Gastroesophageal sphincter (tissue), 4 donors: ENCODE results near the gene PDAP1. TPM values are rescaled to one million over a fixed set of nuclear protein-coding genes. Genes with fewer than 3 reads are reported as not detected.
"Not testable (repeated sequence)": the region's sequence is repeated elsewhere in the genome, so short reads cannot be mapped to it uniquely, and the experiment has no call there.

Source experiments
- ATAC-seq: fragments of 150-250 bp; one replicate; pipeline ENCODE4 v1.9.1; 2016; ENCODE audit warnings: mild to moderate bottlenecking, moderate library complexity
- H3K27ac ChIP-seq, 4 donors: fragments of 200-600 bp; sonication (generic) in 3 of 4; 1 replicate in 3 of 4; 2 replicates in 1 of 4; pipeline ENCODE4 v1.5.1; 2016 to 2019
- H3K27me3 ChIP-seq: fragments of 200-600 bp; sonication (generic); one replicate; pipeline ENCODE4 v1.5.1; 2019
- H3K36me3 ChIP-seq, 2 donors: fragments of 200-600 bp; sonication (generic); one replicate each; pipeline ENCODE4 v1.5.1; 2019; ENCODE audit warnings: control low read depth in 1 of 2
- H3K4me1 ChIP-seq, 3 donors: fragments of 200-600 bp; sonication (generic); 1 replicate in 2 of 3; 2 replicates in 1 of 3; pipeline ENCODE4 v1.5.1; 2016 to 2019; ENCODE audit warnings: control low read depth in 2 of 3
- H3K4me3 ChIP-seq, 2 donors: fragments of 200-600 bp; sonication (generic); one replicate each; pipeline ENCODE4 v1.5.1; 2019; ENCODE audit warnings: mild to moderate bottlenecking in 1 of 2, moderate library complexity in 1 of 2
- H3K9me3 ChIP-seq, 3 donors: fragments of 200-600 bp; sonication (generic); one replicate each; pipeline ENCODE4 v1.5.1; 2017 to 2019; ENCODE audit warnings: control low read depth in 2 of 3
- CTCF ChIP-seq, 4 experiments: fragments of 200-600 bp in 2 of 4; fragments of 450-650 bp in 2 of 4; sonication (generic) in 1 of 4; IDR thresholded peaks; one replicate each; pipeline ENCODE4 v1.5.1; 2017 to 2019; ENCODE audit warnings: antibody characterized with exemption in 4 of 4, mild to moderate bottlenecking in 2 of 4, moderate library complexity in 2 of 4
- EP300 ChIP-seq: sonication (generic); formaldehyde crosslinking; IDR thresholded peaks from one replicate; pipeline ENCODE4 v1.6.1; 2017; ENCODE audit warnings: antibody characterized with exemption, mild to moderate bottlenecking
- POLR2A ChIP-seq, 2 donors: fragments of 450-650 bp; IDR thresholded peaks; one replicate each; pipeline ENCODE4 v1.6.1; 2017; ENCODE audit warnings: antibody characterized with exemption in 2 of 2, mild to moderate bottlenecking in 2 of 2, moderate library complexity in 1 of 2
- POLR2AphosphoS5 ChIP-seq: sonication (generic); formaldehyde crosslinking; IDR thresholded peaks from one replicate; pipeline ENCODE4 v1.6.1; 2017; ENCODE audit warnings: antibody characterized with exemption
- whole genome bisulfite sequencing, 2 donors: methylation state at CpG; one replicate each; pipeline ENCODE4 v1.1.5; 2018; ENCODE audit warnings: low coverage in 1 of 2; 5-methylcytosine and 5-hydroxymethylcytosine counted together
- total RNA-seq, 4 donors: library from RNA; depleted of rRNA; stranded (reverse); fragments of >200 nt; gene quantifications; one replicate each; pipeline ENCODE4 v1.1.0, GENCODE V29; 2016

The PDAP1 gene
- total RNA-seq, 4 donors from 2014 or later = 91.7 to 155 (median 123) TPM

GRCh38 chr7:99381664-99382075, 26.7 kb downstream of the PDAP1 start:
- Histone ChIP-seq H3K4me3 (no peak overlapping the region), H3K27me3 (no peaks in the 10 kb centered on the region), H3K27ac (peak overlapping the region in 1 of 4 donors; percentile 82), H3K4me1 (peaks cover 0 to 42% (median 25%) of the 10 kb centered on the region in 3 donors), H3K9me3 (no peaks in the 10 kb centered on the region), H3K36me3 (peaks cover 0 to 37% of the 10 kb centered on the region in 2 donors)
- WGBS, 2 donors = 60% methylated on average over 1 of the region's 7 CpGs; no CpG with 5 or more reads in 1 of the 2 donors
- ATAC-seq = no peak
- TF ChIP-seq POLR2A (IDR thresholded peaks at IDR 0.05) = no peak
- no peak for TF ChIP-seq CTCF (IDR thresholded peaks at IDR 0.05)
- TF ChIP-seq EP300 = no peak

GRCh38 chr7:99380823-99381663, 27.4 kb downstream of the PDAP1 start:
- H3K4me3 ChIP-seq = peak overlapping the region in 1 of 2 donors; percentile 32
- H3K9me3 ChIP-seq = no peaks in the 10 kb centered on the region
- 67 to 85% methylated on average over 1 to 5 of the region's 16 CpGs for WGBS, 2 donors
- TF ChIP-seq EP300 = no peak
- no peak for TF ChIP-seq POLR2AphosphoS5
- TF ChIP-seq POLR2A (IDR thresholded peaks at IDR 0.05) = no peak
- TF ChIP-seq CTCF (IDR thresholded peaks at IDR 0.05) = no peak
- H3K36me3 ChIP-seq = peaks cover 0 to 31% of the 10 kb centered on the region in 2 donors
- no peaks in the 10 kb centered on the region for H3K27me3 ChIP-seq
- ATAC-seq = no peak
- H3K4me1 ChIP-seq = peaks cover 0 to 44% (median 29%) of the 10 kb centered on the region in 3 donors
- H3K27ac ChIP-seq = peak overlapping the region in 3 of 4 donors; percentile 82 to 87 (median 85)

GRCh38 chr7:99380032-99380822, 28.2 kb downstream of the PDAP1 start:
- TF ChIP-seq POLR2AphosphoS5 (no peak), EP300 (no peak), CTCF (IDR thresholded peaks at IDR 0.05) (no peak), POLR2A (IDR thresholded peaks at IDR 0.05) (no peak)
- WGBS, 2 donors = 15 to 43% methylated on average over 2 of the region's 12 CpGs
- H3K9me3 ChIP-seq = no peaks in the 10 kb centered on the region
- H3K36me3 ChIP-seq = peaks cover 0 to 23% of the 10 kb centered on the region in 2 donors
- ATAC-seq = peak; percentile 16
- H3K27ac ChIP-seq = peak overlapping the region; percentile 13 to 87 (median 84)
- H3K4me3 ChIP-seq = peak overlapping the region in 1 of 2 donors; percentile 32
- H3K4me1 ChIP-seq = peaks cover 0 to 52% (median 29%) of the 10 kb centered on the region in 3 donors
- no peaks in the 10 kb centered on the region for H3K27me3 ChIP-seq

GRCh38 chr7:99379693-99380031, 28.7 kb downstream of the PDAP1 start:
- 25 to 62% methylated on average over 2 to 6 of the region's 7 CpGs for WGBS, 2 donors
- Histone ChIP-seq H3K27ac (peak overlapping the region; percentile 13 to 87 (median 84)), H3K4me1 (peaks cover 0 to 55% (median 29%) of the 10 kb centered on the region in 3 donors), H3K4me3 (peak overlapping the region in 1 of 2 donors; percentile 32), H3K36me3 (peaks cover 0 to 23% of the 10 kb centered on the region in 2 donors)
- ATAC-seq, H3K9me3 ChIP-seq, H3K27me3 ChIP-seq: not testable (repeated sequence)

GRCh38 chr7:99379043-99379577, 29.3 kb downstream of the PDAP1 start:
- WGBS, 2 donors = 23 to 40% methylated on average over 3 to 6 of the region's 7 CpGs
- Histone ChIP-seq H3K9me3 (no peaks in the 10 kb centered on the region), H3K4me3 (peak overlapping the region in 1 of 2 donors; percentile 32), H3K4me1 (peaks cover 0 to 60% (median 29%) of the 10 kb centered on the region in 3 donors), H3K27ac (peak overlapping the region; percentile 13 to 87 (median 84)), H3K36me3 (peaks cover 0 to 22% of the 10 kb centered on the region in 2 donors), H3K27me3 (no peaks in the 10 kb centered on the region)
- peak; percentile 84 for ATAC-seq
- TF ChIP-seq CTCF (IDR thresholded peaks at IDR 0.05) = peak in 1 of 4 experiments; percentile 41
- TF ChIP-seq EP300 = no peak
- TF ChIP-seq POLR2A (IDR thresholded peaks at IDR 0.05) = no peak
- peak; percentile 35 for TF ChIP-seq POLR2AphosphoS5
